Measurements from ENCODE around the gene MCRIP2.

MCRIP2 gene

GRCh38 chr16:672371-672770 is 30.7 kb downstream of the MCRIP2 start:
- no peak for DNase-seq

GRCh38 chr16:672851-673250 is 31.2 kb downstream of the MCRIP2 start:
- no peak for DNase-seq

- DNase-seq, result no peak
Observed at GRCh38 chr16:673399-673991, 31.9 kb downstream of the MCRIP2 start.

GRCh38 chr16:674214-674881 is 32.7 kb downstream of the MCRIP2 start:
- DNase-seq, result no peak

- DNase-seq, result peak; percentile 22
Observed at GRCh38 chr16:674968-675883, 33.6 kb downstream of the MCRIP2 start, which contains the start of gene RHBDL1. Gene RHBDL1, plus strand, starts transcription at chr16:675671. Its CDS starts 120 bp downstream, at chr16:675791.

- no peak for DNase-seq
Observed at GRCh38 chr16:675884-676564, 34.4 kb downstream of the MCRIP2 start.

- DNase-seq, result no peak
Observed at GRCh38 chr16:676565-676902, 34.9 kb downstream of the MCRIP2 start.

GRCh38 chr16:676913-677312 is 35.3 kb downstream of the MCRIP2 start:
- no peak for DNase-seq

GRCh38 chr16:677316-678190 is 35.9 kb downstream of the MCRIP2 start:
- DNase-seq, result no peak

GRCh38 chr16:678209-678857 is 36.7 kb downstream of the MCRIP2 start:
- DNase-seq, result no peak

- peak; percentile 84 for DNase-seq
Observed at GRCh38 chr16:678858-679813, 37.5 kb downstream of the MCRIP2 start.

- peak; percentile 84 for DNase-seq
Observed at GRCh38 chr16:679814-680624, 38.4 kb downstream of the MCRIP2 start, which contains the start of gene STUB1. Gene STUB1, plus strand, starts transcription at chr16:680410. Its CDS starts 116 bp downstream, at chr16:680526.

- DNase-seq, result no peak
Observed at GRCh38 chr16:680625-680945, 39.0 kb downstream of the MCRIP2 start.

GRCh38 chr16:680967-681745 is 39.5 kb downstream of the MCRIP2 start:
- peak; percentile 59 for DNase-seq

- DNase-seq, result no peak
Observed at GRCh38 chr16:681746-682427, 40.3 kb downstream of the MCRIP2 start.

- DNase-seq, result no peak
Observed at GRCh38 chr16:682493-683395, 41.1 kb downstream of the MCRIP2 start.
